Esophagus (tissue), 2 donors: ENCODE data around the gene ARHGAP10. TPM values are rescaled to one million over a fixed set of nuclear protein-coding genes. Genes with fewer than 3 reads are reported as not detected.
"Not testable (repeated sequence)": the region's sequence is repeated elsewhere in the genome, so short reads cannot be mapped to it uniquely, and the experiment has no call there.

Experiments
- H3K27ac ChIP-seq, 2 donors: one replicate each; pipeline ENCODE4 v1.5.1; 2013; ENCODE audit warnings: low read depth in 2 of 2, mild to moderate bottlenecking in 2 of 2, inconsistent platforms in 1 of 2, low read length in 1 of 2, moderate library complexity in 1 of 2
- H3K27me3 ChIP-seq, 2 donors: one replicate each; pipeline ENCODE4 v1.6.1; 2013; ENCODE audit warnings: low read length in 2 of 2, control low read depth in 1 of 2, mild to moderate bottlenecking in 1 of 2; ENCODE audit not compliant: insufficient read depth in 2 of 2, control insufficient read depth in 1 of 2
- H3K36me3 ChIP-seq, 2 donors: one replicate each; pipeline ENCODE4 v1.6.1; 2013; ENCODE audit warnings: low read length in 1 of 2; ENCODE audit not compliant: control insufficient read depth in 2 of 2, insufficient read depth in 2 of 2
- H3K4me1 ChIP-seq, 2 donors: one replicate each; pipeline ENCODE4 v1.6.1; 2013; ENCODE audit warnings: low read length in 1 of 2; ENCODE audit not compliant: control insufficient read depth in 2 of 2, insufficient read depth in 2 of 2
- H3K4me3 ChIP-seq, 2 donors: one replicate each; pipeline ENCODE4 v1.5.1; 2013; ENCODE audit warnings: low read length in 2 of 2, mild to moderate bottlenecking in 2 of 2, low read depth in 1 of 2, moderate library complexity in 1 of 2
- H3K9me3 ChIP-seq, 2 donors: one replicate each; pipeline ENCODE4 v1.6.1; 2013; ENCODE audit warnings: mild to moderate bottlenecking in 2 of 2, low read depth in 1 of 2, low read length in 1 of 2, moderate library complexity in 1 of 2; ENCODE audit not compliant: control insufficient read depth in 2 of 2, insufficient read depth in 1 of 2
- WGBS, 2 donors: extraction: QIAGEN DNeasy Blood & Tissue Kit; methylation state at CpG; one replicate each; pipeline ENCODE4 v1.1.7; 2013; 5-methylcytosine and 5-hydroxymethylcytosine counted together
- polyA plus RNA-seq, 2 donors: library from polyadenylated mRNA; stranded (reverse); fragments of 200-250 nt; gene quantifications; one replicate each; pipeline ENCODE4 v1.2.3, GENCODE V29; 2013
- donor health status: healthy with polysubstance abuse.
- donor health status: Bipolar disorder and iron deficiency.

Gene ARHGAP10
- polyA plus RNA-seq, 2 donors: 31.2 to 53.9 TPM

- H3K4me1 ChIP-seq: peaks cover 2 to 3% of the 10 kb centered on the region in 2 donors
Measured at GRCh38 chr4:147788791-147789190, 56.9 kb downstream of the ARHGAP10 start.

GRCh38 chr4:147789596-147789995 is 57.7 kb downstream of the ARHGAP10 start:
- 57 to 72% methylated on average over 2 of the region's 2 CpGs for WGBS, 2 donors
- H3K36me3 ChIP-seq: no peaks in the 10 kb centered on the region
- H3K9me3 ChIP-seq: no peaks in the 10 kb centered on the region
- peak overlapping the region in 1 of 2 donors; percentile 10 for H3K27ac ChIP-seq
- no peak overlapping the region for H3K4me3 ChIP-seq
- no peaks in the 10 kb centered on the region for H3K27me3 ChIP-seq
- peaks cover 2 to 3% of the 10 kb centered on the region in 2 donors for H3K4me1 ChIP-seq

More at GRCh38 chr4:147788791-147789190, 56.9 kb downstream of the ARHGAP10 start:
- Histone ChIP-seq H3K27me3 (no peaks in the 10 kb centered on the region), H3K27ac (peak overlapping the region in 1 of 2 donors; percentile 44), H3K4me3 (no peak overlapping the region), H3K9me3 (no peaks in the 10 kb centered on the region), H3K36me3 (no peaks in the 10 kb centered on the region)
- WGBS, 2 donors: 68 to 72% methylated on average over 3 of the region's 3 CpGs

GRCh38 chr4:147790412-147790811 is 58.5 kb downstream of the ARHGAP10 start:
- Histone ChIP-seq H3K27ac (no peak overlapping the region), H3K9me3 (no peaks in the 10 kb centered on the region), H3K4me1 (peaks cover 2 to 3% of the 10 kb centered on the region in 2 donors), H3K27me3 (no peaks in the 10 kb centered on the region), H3K36me3 (no peaks in the 10 kb centered on the region), H3K4me3 (no peak overlapping the region)
- WGBS, 2 donors: 54 to 63% methylated on average over 2 of the region's 2 CpGs

- Histone ChIP-seq H3K27ac (peak overlapping the region in 1 of 2 donors; percentile 29), H3K4me3 (no peak overlapping the region), H3K36me3 (no peaks in the 10 kb centered on the region), H3K9me3 (no peaks in the 10 kb centered on the region), H3K27me3 (no peaks in the 10 kb centered on the region), H3K4me1 (peaks cover 2 to 3% of the 10 kb centered on the region in 2 donors)
- 98 to 99% methylated on average over 17 of the region's 17 CpGs for WGBS, 2 donors
Measured at GRCh38 chr4:147791341-147791740, 59.5 kb downstream of the ARHGAP10 start.

- 82 to 84% methylated on average over 8 of the region's 8 CpGs for WGBS, 2 donors
- H3K27me3 ChIP-seq: no peaks in the 10 kb centered on the region
- no peak overlapping the region for H3K27ac ChIP-seq
- H3K4me3 ChIP-seq: no peak overlapping the region
- no peaks in the 10 kb centered on the region for H3K9me3 ChIP-seq
- no peaks in the 10 kb centered on the region for H3K36me3 ChIP-seq
- H3K4me1 ChIP-seq: peaks cover 0 to 3% of the 10 kb centered on the region in 2 donors
Measured at GRCh38 chr4:147791865-147792264, 60.0 kb downstream of the ARHGAP10 start.

GRCh38 chr4:147793569-147794313 is 61.9 kb downstream of the ARHGAP10 start:
- Histone ChIP-seq H3K9me3 (no peaks in the 10 kb centered on the region), H3K4me1 (no peaks in the 10 kb centered on the region), H3K4me3 (no peak overlapping the region), H3K27ac (peak overlapping the region; percentile 62 to 68), H3K36me3 (no peaks in the 10 kb centered on the region), H3K27me3 (no peaks in the 10 kb centered on the region)
- WGBS, 2 donors: 33 to 36% methylated on average over 8 of the region's 8 CpGs

GRCh38 chr4:147794314-147794680 is 62.4 kb downstream of the ARHGAP10 start:
- Histone ChIP-seq H3K4me3 (no peak overlapping the region), H3K4me1 (no peaks in the 10 kb centered on the region), H3K27me3 (no peaks in the 10 kb centered on the region), H3K9me3 (no peaks in the 10 kb centered on the region), H3K27ac (no peak overlapping the region), H3K36me3 (no peaks in the 10 kb centered on the region)
- WGBS, 2 donors: 80 to 86% methylated on average over 1 of the region's 1 CpG

GRCh38 chr4:147794787-147795413 is 63.0 kb downstream of the ARHGAP10 start:
- H3K9me3 ChIP-seq: no peaks in the 10 kb centered on the region
- no peaks in the 10 kb centered on the region for H3K36me3 ChIP-seq
- no peak overlapping the region for H3K4me3 ChIP-seq
- WGBS, 2 donors: 64 to 67% methylated on average over 5 of the region's 5 CpGs
- no peaks in the 10 kb centered on the region for H3K27me3 ChIP-seq
- H3K27ac ChIP-seq: no peak overlapping the region
- no peaks in the 10 kb centered on the region for H3K4me1 ChIP-seq

GRCh38 chr4:147799057-147799456 is 67.2 kb downstream of the ARHGAP10 start:
- 84 to 89% methylated on average over 4 of the region's 4 CpGs for WGBS, 2 donors
- not testable (repeated sequence) for H3K36me3 ChIP-seq, H3K27ac ChIP-seq, H3K4me1 ChIP-seq, H3K4me3 ChIP-seq, H3K27me3 ChIP-seq, H3K9me3 ChIP-seq
